ENCODE results near the gene NDUFA9.

DNA sequence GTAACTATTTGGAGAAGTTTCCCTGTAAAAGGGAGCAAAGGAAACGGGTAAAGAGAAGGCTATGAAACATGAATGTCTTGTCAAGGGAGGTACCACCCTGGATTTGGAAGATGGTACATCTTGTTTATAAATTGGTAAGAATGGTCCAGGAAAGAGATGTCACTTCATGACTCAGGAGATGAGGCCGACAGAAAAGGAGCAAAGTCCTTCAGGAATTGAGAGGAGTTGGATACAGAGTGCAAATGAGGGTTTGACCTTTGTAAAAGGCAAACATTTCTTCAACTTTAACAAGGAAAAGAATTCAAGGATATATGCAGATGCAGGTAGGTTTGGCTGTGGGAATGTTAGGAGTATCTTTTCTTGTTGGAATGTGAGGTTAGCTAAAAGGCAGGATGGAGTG, 30.8 kb downstream of the NDUFA9 start:
- TF ChIP-seq EZH2phosphoT487 (IDR thresholded peaks at IDR 0.05; ENCODE audit: insufficient read depth, low read depth) (no peak), EZH2 (IDR thresholded peaks at IDR 0.05; ENCODE audit: insufficient read depth, poor library complexity, severe bottlenecking) (no peak)
